Stimulated activated CD8-positive, alpha-beta memory T cell treated with anti-CD3 and anti-CD28 coated beads, Interleukin-7, amount 100 ng/mL, for 24 hours (primary cell): ENCODE results near the gene GLIS1.

Experiments
- DNase-seq: peaks from one replicate; pipeline ENCODE4 v3.0.0-alpha.2; 2020; ENCODE audit warnings: low read depth

Gene GLIS1

GRCh38 chr1:53580739-53581475 lies 158.1 kb downstream of the GLIS1 start:
- DNase-seq: no peak

- no peak for DNase-seq
Observed at GRCh38 chr1:53580009-53580400, 159.0 kb downstream of the GLIS1 start.

- DNase-seq: no peak
Observed at GRCh38 chr1:53579221-53580008, 159.5 kb downstream of the GLIS1 start.

GRCh38 chr1:53578358-53578757 lies 160.6 kb downstream of the GLIS1 start:
- no peak for DNase-seq

- DNase-seq: no peak
Observed at GRCh38 chr1:53577761-53578100, 161.2 kb downstream of the GLIS1 start.

- DNase-seq: no peak
Observed at GRCh38 chr1:53576866-53577760, 161.9 kb downstream of the GLIS1 start.

- no peak for DNase-seq
Observed at GRCh38 chr1:53576381-53576801, 162.6 kb downstream of the GLIS1 start.

GRCh38 chr1:53575955-53576320 lies 163.0 kb downstream of the GLIS1 start:
- no peak for DNase-seq

- DNase-seq: no peak
Observed at GRCh38 chr1:53575141-53575954, 163.6 kb downstream of the GLIS1 start.

GRCh38 chr1:53574621-53575020 lies 164.3 kb downstream of the GLIS1 start:
- no peak for DNase-seq

GRCh38 chr1:53573931-53574330 lies 165.0 kb downstream of the GLIS1 start:
- DNase-seq: no peak

- DNase-seq: no peak
Observed at GRCh38 chr1:53573522-53573921, 165.4 kb downstream of the GLIS1 start.

- no peak for DNase-seq
Observed at GRCh38 chr1:53572815-53573173, 166.2 kb downstream of the GLIS1 start.

- DNase-seq: no peak
Observed at GRCh38 chr1:53572065-53572814, 166.7 kb downstream of the GLIS1 start.

GRCh38 chr1:53568540-53568939 lies 170.4 kb downstream of the GLIS1 start:
- DNase-seq: no peak

- DNase-seq: no peak
Observed at GRCh38 chr1:53567851-53568250, 171.1 kb downstream of the GLIS1 start.

- no peak for DNase-seq
Observed at GRCh38 chr1:53567450-53567849, 171.5 kb downstream of the GLIS1 start.

- DNase-seq: no peak
Observed at GRCh38 chr1:53563611-53564010, 175.4 kb downstream of the GLIS1 start.

- no peak for DNase-seq
Observed at GRCh38 chr1:53562981-53563379, 176.0 kb downstream of the GLIS1 start.

GRCh38 chr1:53562291-53562980 lies 176.5 kb downstream of the GLIS1 start:
- DNase-seq: no peak
